Skeletal muscle tissue (tissue), 4 donors: Measurements from ENCODE around the gene SURF1. TPM values are rescaled to one million over a fixed set of nuclear protein-coding genes. Genes with fewer than 3 reads are reported as not detected.
"Not testable (repeated sequence)": the region's sequence is repeated elsewhere in the genome, so short reads cannot be mapped to it uniquely, and the experiment has no call there.

Source experiments
- H3K27ac ChIP-seq: one replicate; pipeline ENCODE4 v1.7.0; 2013; ENCODE audit warnings: mild to moderate bottlenecking, low read depth, low read length, inconsistent platforms
- H3K27me3 ChIP-seq, 3 donors: one replicate each; pipeline ENCODE4 v1.7.0; 2013; ENCODE audit warnings: low read length in 3 of 3; ENCODE audit not compliant: control insufficient read depth in 3 of 3, insufficient read depth in 3 of 3
- H3K36me3 ChIP-seq, 3 donors: one replicate each; pipeline ENCODE4 v1.7.0; 2013; ENCODE audit warnings: low read length in 3 of 3; ENCODE audit not compliant: control insufficient read depth in 3 of 3, insufficient read depth in 3 of 3
- H3K4me1 ChIP-seq, 3 donors: one replicate each; pipeline ENCODE4 v1.7.0; 2013; ENCODE audit warnings: low read length in 3 of 3, mild to moderate bottlenecking in 3 of 3; ENCODE audit not compliant: control insufficient read depth in 3 of 3, insufficient read depth in 3 of 3
- H3K4me3 ChIP-seq, 3 donors: one replicate each; pipeline ENCODE4 v1.7.0; 2013; ENCODE audit warnings: low read length in 3 of 3
- H3K9ac ChIP-seq, 3 donors: one replicate each; pipeline ENCODE4 v1.7.0; 2013; ENCODE audit warnings: low read length in 3 of 3, mild to moderate bottlenecking in 3 of 3, moderate library complexity in 2 of 3, low read depth in 1 of 3
- H3K9me3 ChIP-seq, 3 donors: one replicate each; pipeline ENCODE4 v1.7.0; 2013; ENCODE audit warnings: low read length in 3 of 3; ENCODE audit not compliant: control insufficient read depth in 3 of 3
- total RNA-seq: library from RNA; depleted of rRNA; stranded (reverse); fragments of >200 nt; gene quantifications from one replicate; pipeline ENCODE4 v1.2.3, GENCODE V29; 2014
- donor health status: Osteomylitis.

SURF1 gene
- total RNA-seq, 1 donor from 2014 or later = 24.5 TPM

- H3K27me3 ChIP-seq = peaks cover 8 to 10% (median 8%) of the 10 kb centered on the region in 3 donors
- H3K4me3 ChIP-seq = no peak overlapping the region
- H3K4me1 ChIP-seq = no peaks in the 10 kb centered on the region
- H3K9ac ChIP-seq = no peak overlapping the region
- no peaks in the 10 kb centered on the region for H3K9me3 ChIP-seq
- H3K36me3 ChIP-seq = no peaks in the 10 kb centered on the region
- no peak overlapping the region for H3K27ac ChIP-seq
Measured at GRCh38 chr9:133385452-133385851, 29.2 kb upstream of the SURF1 start.

GRCh38 chr9:133384736-133385321, 28.5 kb upstream of the SURF1 start:
- no peak overlapping the region for H3K9ac ChIP-seq
- H3K4me1 ChIP-seq = no peaks in the 10 kb centered on the region
- H3K4me3 ChIP-seq = no peak overlapping the region

GRCh38 chr9:133383438-133383837, 27.2 kb upstream of the SURF1 start:
- no peak overlapping the region for H3K27ac ChIP-seq
- no peaks in the 10 kb centered on the region for H3K27me3 ChIP-seq
- no peaks in the 10 kb centered on the region for H3K4me1 ChIP-seq
- no peak overlapping the region for H3K4me3 ChIP-seq
- H3K36me3 ChIP-seq = no peaks in the 10 kb centered on the region
- H3K9me3 ChIP-seq = no peaks in the 10 kb centered on the region
- no peak overlapping the region for H3K9ac ChIP-seq

More at GRCh38 chr9:133384736-133385321, 28.5 kb upstream of the SURF1 start:
- Histone ChIP-seq H3K36me3 (no peaks in the 10 kb centered on the region), H3K9me3 (no peaks in the 10 kb centered on the region), H3K27me3 (peaks cover 1 to 7% (median 4%) of the 10 kb centered on the region in 3 donors), H3K27ac (no peak overlapping the region)

- Histone ChIP-seq H3K36me3 (no peaks in the 10 kb centered on the region), H3K9ac (no peak overlapping the region), H3K27me3 (no peaks in the 10 kb centered on the region), H3K4me3 (no peak overlapping the region), H3K4me1 (no peaks in the 10 kb centered on the region), H3K27ac (no peak overlapping the region), H3K9me3 (no peaks in the 10 kb centered on the region)
Measured at GRCh38 chr9:133382507-133383141, 26.3 kb upstream of the SURF1 start.

- Histone ChIP-seq H3K36me3 (no peaks in the 10 kb centered on the region), H3K9me3 (no peaks in the 10 kb centered on the region), H3K4me1 (peaks cover 0 to 9% (median 5%) of the 10 kb centered on the region in 3 donors), H3K9ac (no peak overlapping the region), H3K4me3 (no peak overlapping the region), H3K27me3 (no peaks in the 10 kb centered on the region), H3K27ac (no peak overlapping the region)
Measured at GRCh38 chr9:133380734-133381133, 24.4 kb upstream of the SURF1 start.

GRCh38 chr9:133379153-133380086, 23.1 kb upstream of the SURF1 start:
- H3K4me3 ChIP-seq = no peak overlapping the region
- H3K27ac ChIP-seq = no peak overlapping the region
- no peaks in the 10 kb centered on the region for H3K36me3 ChIP-seq
- H3K9ac ChIP-seq = no peak overlapping the region
- H3K27me3 ChIP-seq = no peaks in the 10 kb centered on the region
- H3K4me1 ChIP-seq = peaks cover 4 to 17% (median 14%) of the 10 kb centered on the region in 3 donors
- no peaks in the 10 kb centered on the region for H3K9me3 ChIP-seq

- H3K4me1 ChIP-seq = peaks cover 8 to 17% (median 17%) of the 10 kb centered on the region in 3 donors
- H3K9me3 ChIP-seq = no peaks in the 10 kb centered on the region
- no peaks in the 10 kb centered on the region for H3K36me3 ChIP-seq
- H3K27ac ChIP-seq = no peak overlapping the region
- H3K27me3 ChIP-seq = no peaks in the 10 kb centered on the region
- H3K9ac ChIP-seq = no peak overlapping the region
- no peak overlapping the region for H3K4me3 ChIP-seq
Measured at GRCh38 chr9:133378408-133378962, 22.2 kb upstream of the SURF1 start.

- no peak overlapping the region for H3K4me3 ChIP-seq
- H3K27ac ChIP-seq = no peak overlapping the region
- no peaks in the 10 kb centered on the region for H3K27me3 ChIP-seq
- peaks cover 0 to under 1% (median 0%) of the 10 kb centered on the region in 3 donors for H3K36me3 ChIP-seq
- H3K4me1 ChIP-seq = peaks cover 12 to 23% (median 22%) of the 10 kb centered on the region in 3 donors
- H3K9ac ChIP-seq = no peak overlapping the region
- no peaks in the 10 kb centered on the region for H3K9me3 ChIP-seq
Measured at GRCh38 chr9:133377721-133378216, 21.5 kb upstream of the SURF1 start.

GRCh38 chr9:133377280-133377679, 21.0 kb upstream of the SURF1 start:
- H3K4me3 ChIP-seq, H3K36me3 ChIP-seq, H3K9ac ChIP-seq, H3K27ac ChIP-seq, H3K9me3 ChIP-seq, H3K27me3 ChIP-seq: not testable (repeated sequence)
- H3K4me1 ChIP-seq = peaks cover 17 to 28% (median 27%) of the 10 kb centered on the region in 3 donors
